GM11168 (cell line): ENCODE data around the gene AARS1.
"Not testable (repeated sequence)": the region's sequence is repeated elsewhere in the genome, so short reads cannot be mapped to it uniquely, and the experiment has no call there.

Source experiments
- in situ Hi-C: fragments of 300-500 bp; cut with MboI; formaldehyde crosslinking; loops from one replicate; pipeline ENCODE4 v1.12.0; 2022; ENCODE audit warnings: low sequenced_read_pairs; ENCODE audit not compliant: unreplicated experiment

Gene AARS1

GRCh38 chr16:70276392-70276791 lies 12.9 kb downstream of the AARS1 start:
- in situ Hi-C loops = no loop called here

GRCh38 chr16:70271696-70272095 lies 17.6 kb downstream of the AARS1 start:
- in situ Hi-C loops = no loop called here

GRCh38 chr16:70270176-70270575 lies 19.1 kb downstream of the AARS1 start:
- in situ Hi-C loops = no loop called here

GRCh38 chr16:70269471-70269870 lies 19.8 kb downstream of the AARS1 start:
- in situ Hi-C loops = no loop called here

GRCh38 chr16:70267922-70268321 lies 21.4 kb downstream of the AARS1 start:
- in situ Hi-C loops = not testable (repeated sequence)

- in situ Hi-C loops = no loop called here
Measured at GRCh38 chr16:70267516-70267915, 21.8 kb downstream of the AARS1 start.

- in situ Hi-C loops = not testable (repeated sequence)
Measured at GRCh38 chr16:70259903-70260302, 29.4 kb downstream of the AARS1 start.

- in situ Hi-C loops = no loop called here
Measured at GRCh38 chr16:70258946-70259345, 30.4 kb downstream of the AARS1 start.

GRCh38 chr16:70258065-70258464 lies 31.2 kb downstream of the AARS1 start:
- in situ Hi-C loops = no loop called here

GRCh38 chr16:70257391-70257790 lies 31.9 kb downstream of the AARS1 start:
- in situ Hi-C loops = no loop called here

GRCh38 chr16:70255574-70255973 lies 33.7 kb downstream of the AARS1 start:
- in situ Hi-C loops = no loop called here

GRCh38 chr16:70254965-70255286 lies 34.4 kb downstream of the AARS1 start:
- in situ Hi-C loops = no loop called here

GRCh38 chr16:70254180-70254964 lies 34.9 kb downstream of the AARS1 start:
- in situ Hi-C loops = no loop called here

- in situ Hi-C loops = no loop called here
Measured at GRCh38 chr16:70253291-70254106, 35.8 kb downstream of the AARS1 start.

- in situ Hi-C loops = no loop called here
Measured at GRCh38 chr16:70252355-70252988, 36.8 kb downstream of the AARS1 start.

GRCh38 chr16:70251629-70252354 lies 37.5 kb downstream of the AARS1 start, which contains the start of gene EXOSC6:
Gene EXOSC6, minus strand, starts transcription at chr16:70251940. Its CDS starts 40 bp downstream, at chr16:70251900.
- in situ Hi-C loops = no loop called here

- in situ Hi-C loops = no loop called here
Measured at GRCh38 chr16:70250748-70251628, 38.3 kb downstream of the AARS1 start.

GRCh38 chr16:70249697-70250096 lies 39.6 kb downstream of the AARS1 start:
- in situ Hi-C loops = not testable (repeated sequence)

- in situ Hi-C loops = not testable (repeated sequence)
Measured at GRCh38 chr16:70238773-70239172, 50.5 kb downstream of the AARS1 start.
